PC-9 (cell line): ENCODE data around the gene FAM110A.

Experiments
- EZH2 ChIP-seq: fragments of 200-600 bp; sonication (generic); IDR thresholded peaks from 2 replicates; pipeline ENCODE4 v1.8.0; 2017; ENCODE audit warnings: antibody characterized with exemption, low read depth
- TF ChIP-seq, protein P1 (sequence below): fragments of 200-600 bp; sonication (generic); conservative IDR thresholded peaks from 2 replicates; pipeline ENCODE4 v1.6.1; 2017; ENCODE audit warnings: mixed run types, antibody characterized with exemption, mild to moderate bottlenecking, moderate library complexity

DNA sequence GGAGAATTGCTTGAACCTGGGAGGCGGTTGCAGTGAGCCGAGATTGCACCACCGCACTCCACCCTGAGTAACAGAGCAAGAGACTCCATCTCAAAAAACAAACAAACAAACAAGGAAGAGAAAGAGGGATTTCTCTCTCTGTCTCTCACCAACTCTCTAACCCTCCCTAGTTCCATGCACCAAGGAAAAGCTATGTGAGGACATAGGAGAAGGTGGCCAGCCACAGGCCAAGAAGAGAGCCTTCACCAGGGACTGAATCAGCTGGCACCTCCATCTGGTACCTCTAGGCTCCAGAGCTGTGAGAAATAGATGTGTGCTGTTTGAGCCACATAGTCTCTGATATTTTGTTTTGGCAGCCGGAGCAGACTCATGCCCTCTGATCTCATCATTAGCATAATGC is 9.0 kb upstream of the FAM110A start:
- TF ChIP-seq, protein P1, sequence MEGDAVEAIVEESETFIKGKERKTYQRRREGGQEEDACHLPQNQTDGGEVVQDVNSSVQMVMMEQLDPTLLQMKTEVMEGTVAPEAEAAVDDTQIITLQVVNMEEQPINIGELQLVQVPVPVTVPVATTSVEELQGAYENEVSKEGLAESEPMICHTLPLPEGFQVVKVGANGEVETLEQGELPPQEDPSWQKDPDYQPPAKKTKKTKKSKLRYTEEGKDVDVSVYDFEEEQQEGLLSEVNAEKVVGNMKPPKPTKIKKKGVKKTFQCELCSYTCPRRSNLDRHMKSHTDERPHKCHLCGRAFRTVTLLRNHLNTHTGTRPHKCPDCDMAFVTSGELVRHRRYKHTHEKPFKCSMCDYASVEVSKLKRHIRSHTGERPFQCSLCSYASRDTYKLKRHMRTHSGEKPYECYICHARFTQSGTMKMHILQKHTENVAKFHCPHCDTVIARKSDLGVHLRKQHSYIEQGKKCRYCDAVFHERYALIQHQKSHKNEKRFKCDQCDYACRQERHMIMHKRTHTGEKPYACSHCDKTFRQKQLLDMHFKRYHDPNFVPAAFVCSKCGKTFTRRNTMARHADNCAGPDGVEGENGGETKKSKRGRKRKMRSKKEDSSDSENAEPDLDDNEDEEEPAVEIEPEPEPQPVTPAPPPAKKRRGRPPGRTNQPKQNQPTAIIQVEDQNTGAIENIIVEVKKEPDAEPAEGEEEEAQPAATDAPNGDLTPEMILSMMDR, result no peak
- TF ChIP-seq EZH2, result no peak
